Small intestine (tissue), 7 donors: ENCODE results near the gene PDE6G. TPM values are rescaled to one million over a fixed set of nuclear protein-coding genes. Genes with fewer than 3 reads are reported as not detected.

Source experiments
- DNase-seq, 2 donors: peaks; one replicate each; pipeline versions ENCODE4 v3.0.0 to v3.0.0-alpha.2; 2013
- FAIRE-seq: peaks from 2 replicates; lab custom pipeline; 2012; peaks lifted over from hg19 to GRCh38; lab: Jason Lieb, UNC
- H3K27ac ChIP-seq, 3 donors: one replicate each; pipeline ENCODE4 v1.5.1; 2013; ENCODE audit warnings: low read length in 2 of 3, mild to moderate bottlenecking in 2 of 3, control low read depth in 1 of 3, inconsistent platforms in 1 of 3, low read depth in 1 of 3, moderate library complexity in 1 of 3
- H3K27me3 ChIP-seq, 3 donors: one replicate each; pipeline ENCODE4 v1.6.1; 2013; ENCODE audit warnings: low read length in 3 of 3, inconsistent platforms in 1 of 3; ENCODE audit not compliant: control insufficient read depth in 3 of 3, insufficient read depth in 3 of 3
- H3K36me3 ChIP-seq, 3 donors: one replicate each; pipeline ENCODE4 v1.6.1; 2013; ENCODE audit warnings: low read length in 3 of 3, inconsistent platforms in 1 of 3, low read depth in 1 of 3, mild to moderate bottlenecking in 1 of 3, moderate library complexity in 1 of 3; ENCODE audit not compliant: control insufficient read depth in 3 of 3, insufficient read depth in 2 of 3
- H3K4me1 ChIP-seq, 3 donors: one replicate each; pipeline ENCODE4 v1.6.1; 2013; ENCODE audit warnings: low read length in 2 of 3, inconsistent platforms in 1 of 3, low read depth in 1 of 3, mild to moderate bottlenecking in 1 of 3, moderate library complexity in 1 of 3; ENCODE audit not compliant: control insufficient read depth in 3 of 3, insufficient read depth in 2 of 3
- H3K4me3 ChIP-seq, 3 donors: one replicate each; pipeline ENCODE4 v1.5.1; 2013; ENCODE audit warnings: low read length in 3 of 3, control low read depth in 1 of 3, inconsistent platforms in 1 of 3, low read depth in 1 of 3, mild to moderate bottlenecking in 1 of 3, moderate library complexity in 1 of 3
- H3K9me3 ChIP-seq, 2 donors: one replicate each; pipeline ENCODE4 v1.6.1; 2013; ENCODE audit warnings: low read depth in 1 of 2, low read length in 1 of 2; ENCODE audit not compliant: control insufficient read depth in 2 of 2, insufficient read depth in 1 of 2
- WGBS, 3 donors: extraction: QIAGEN DNeasy Blood & Tissue Kit; methylation state at CpG; one replicate each; pipeline ENCODE4 v1.1.7; 2013; 5-methylcytosine and 5-hydroxymethylcytosine counted together
- polyA plus RNA-seq, 4 donors: library from polyadenylated mRNA; stranded (reverse) in 3 of 4; unstranded in 1 of 4; fragments of 200-250 nt in 3 of 4; fragments of 120-200 nt in 1 of 4; gene quantifications; one replicate each; pipeline versions ENCODE4 v1.2.1 to v1.2.3, GENCODE V29; 2013
- donor health status: healthy with polysubstance abuse.
- donor health status: control.
- donor health status: control.
- donor health status: Bipolar disorder and iron deficiency.
- donor health status: healthy.

Gene PDE6G
- polyA plus RNA-seq, 4 donors, result 1.4 to 7.8 (median 2.8) TPM; not detected in 1

DNA sequence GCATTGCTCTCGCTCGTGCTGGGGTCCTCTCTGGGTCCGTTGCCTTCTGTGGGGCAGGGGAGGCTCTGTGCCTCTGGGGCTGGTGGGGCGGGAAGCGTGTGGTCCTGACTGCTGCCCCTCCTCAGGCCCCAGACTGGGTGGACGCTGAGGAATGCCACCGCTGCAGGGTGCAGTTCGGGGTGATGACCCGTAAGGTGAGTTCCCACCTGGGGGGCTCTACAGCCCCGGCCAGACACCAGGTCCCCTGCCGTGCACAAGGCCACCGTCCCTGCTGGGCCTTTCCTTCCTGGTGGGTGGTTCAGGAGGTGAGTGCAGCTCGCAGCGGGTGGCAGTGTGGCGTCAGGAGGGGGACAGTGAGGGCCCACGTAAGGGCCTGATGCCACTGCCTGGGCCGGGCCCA, 34.2 kb upstream of the PDE6G start:
- H3K9me3 ChIP-seq, result no peaks in the 10 kb centered on the region
- 90 to 94% (median 93%) methylated on average over 13 to 17 of the region's 17 CpGs for WGBS, 3 donors
- no peaks in the 10 kb centered on the region for H3K27me3 ChIP-seq
- peaks cover 0 to under 1% (median 0%) of the 10 kb centered on the region in 3 donors for H3K4me1 ChIP-seq
- H3K27ac ChIP-seq, result no peak overlapping the region
- H3K4me3 ChIP-seq, result no peak overlapping the region
- DNase-seq (no peak), FAIRE-seq (no peak)
- H3K36me3 ChIP-seq, result peaks cover 7 to 99% (median 36%) of the 10 kb centered on the region in 3 donors

- H3K4me3 ChIP-seq, result no peak overlapping the region
- H3K9me3 ChIP-seq, result no peaks in the 10 kb centered on the region
- DNase-seq, result no peak
- FAIRE-seq, result no peak
- peaks cover 0 to 6% (median 0%) of the 10 kb centered on the region in 3 donors for H3K4me1 ChIP-seq
- peaks cover 6 to 99% (median 33%) of the 10 kb centered on the region in 3 donors for H3K36me3 ChIP-seq
- WGBS, 3 donors, result 90 to 94% (median 92%) methylated on average over 18 of the region's 18 CpGs
- H3K27me3 ChIP-seq, result no peaks in the 10 kb centered on the region
- H3K27ac ChIP-seq, result no peak overlapping the region
These were observed 33.7 kb upstream of the PDE6G start for GRCh38 chr17:81690066-81690465.

- 92 to 94% (median 92%) methylated on average over 14 of the region's 14 CpGs for WGBS, 3 donors
- Histone ChIP-seq H3K4me3 (no peak overlapping the region), H3K4me1 (peaks cover 0 to 13% (median 0%) of the 10 kb centered on the region in 3 donors), H3K36me3 (peaks cover 5 to 91% (median 23%) of the 10 kb centered on the region in 3 donors), H3K27ac (no peak overlapping the region), H3K9me3 (no peaks in the 10 kb centered on the region), H3K27me3 (no peaks in the 10 kb centered on the region)
- DNase-seq (no peak), FAIRE-seq (no peak)
These were observed 32.3 kb upstream of the PDE6G start for GRCh38 chr17:81688616-81689015.

- FAIRE-seq (no peak), DNase-seq (no peak)
- Histone ChIP-seq H3K4me1 (peaks cover 0 to 13% (median 0%) of the 10 kb centered on the region in 3 donors), H3K27me3 (no peaks in the 10 kb centered on the region), H3K36me3 (peaks cover 3 to 85% (median 22%) of the 10 kb centered on the region in 3 donors), H3K4me3 (no peak overlapping the region), H3K27ac (no peak overlapping the region), H3K9me3 (no peaks in the 10 kb centered on the region)
- 93 to 96% (median 94%) methylated on average over 38 to 41 of the region's 41 CpGs for WGBS, 3 donors
These were observed 31.6 kb upstream of the PDE6G start for GRCh38 chr17:81687770-81688541.

DNA sequence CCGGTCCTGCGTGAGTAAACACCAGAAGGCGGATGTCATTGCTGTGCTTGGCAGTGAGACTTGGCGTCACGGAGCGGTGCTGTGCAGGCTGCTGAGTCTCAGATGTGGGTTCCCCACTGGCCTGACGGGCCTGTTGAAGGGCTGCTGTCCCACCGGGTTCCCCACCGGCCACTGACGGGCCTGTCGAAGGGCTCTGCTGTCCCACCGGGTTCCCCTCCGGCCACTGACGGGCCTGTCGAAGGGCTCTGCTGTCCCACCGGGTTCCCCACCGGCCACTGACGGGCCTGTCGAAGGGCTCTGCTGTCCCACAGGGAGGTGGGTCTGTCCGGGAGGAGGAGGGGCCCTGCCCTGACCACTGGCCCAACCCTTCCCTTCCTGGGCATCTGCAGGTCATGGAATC, 30.3 kb upstream of the PDE6G start:
- H3K36me3 ChIP-seq, result peaks cover 3 to 76% (median 19%) of the 10 kb centered on the region in 3 donors
- DNase-seq (no peak), FAIRE-seq (no peak)
- H3K9me3 ChIP-seq, result no peaks in the 10 kb centered on the region
- 88 to 95% (median 95%) methylated on average over 18 to 20 of the region's 20 CpGs for WGBS, 3 donors
- H3K27me3 ChIP-seq, result no peaks in the 10 kb centered on the region
- H3K4me3 ChIP-seq, result no peak overlapping the region
- peaks cover 0 to 13% (median 4%) of the 10 kb centered on the region in 3 donors for H3K4me1 ChIP-seq
- H3K27ac ChIP-seq, result no peak overlapping the region

GRCh38 chr17:81685108-81685507, 28.8 kb upstream of the PDE6G start:
- H3K4me3 ChIP-seq, result peak overlapping the region in 2 of 3 donors; percentile 95 to 97
- H3K4me1 ChIP-seq, result peaks cover 0 to 13% (median 4%) of the 10 kb centered on the region in 3 donors
- no peak for DNase-seq
- 53 to 69% (median 60%) methylated on average over 12 of the region's 12 CpGs for WGBS, 3 donors
- H3K36me3 ChIP-seq, result peaks cover 3 to 73% (median 15%) of the 10 kb centered on the region in 3 donors
- H3K27me3 ChIP-seq, result no peaks in the 10 kb centered on the region
- FAIRE-seq, result no peak
- H3K9me3 ChIP-seq, result no peaks in the 10 kb centered on the region
- H3K27ac ChIP-seq, result no peak overlapping the region

- peaks cover 3 to 71% (median 14%) of the 10 kb centered on the region in 3 donors for H3K36me3 ChIP-seq
- peak; percentile 12 to 30 for DNase-seq
- WGBS, 3 donors, result 1 to 2% (median 1%) methylated on average over 16 of the region's 16 CpGs
- no peak for FAIRE-seq
- H3K9me3 ChIP-seq, result no peaks in the 10 kb centered on the region
- no peaks in the 10 kb centered on the region for H3K27me3 ChIP-seq
- peaks cover 0 to 13% (median 4%) of the 10 kb centered on the region in 3 donors for H3K4me1 ChIP-seq
- H3K27ac ChIP-seq, result peak overlapping the region in 2 of 3 donors; percentile 75 to 82
- H3K4me3 ChIP-seq, result peak overlapping the region; percentile 95 to 98 (median 97)
These were observed 28.1 kb upstream of the PDE6G start for GRCh38 chr17:81684442-81684911.

GRCh38 chr17:81683584-81684441, 27.5 kb upstream of the PDE6G start, which contains the start of the genes ARL16 and HGS:
Gene ARL16, minus strand, starts transcription at chr17:81683797. Its CDS starts 44 bp downstream, at chr17:81683753.
Gene HGS, plus strand, starts transcription at chr17:81684011. Its CDS starts 56 bp downstream, at chr17:81684067.
- peaks cover 1 to 65% (median 10%) of the 10 kb centered on the region in 3 donors for H3K36me3 ChIP-seq
- no peak for FAIRE-seq

More at GRCh38 chr17:81683584-81684441, 27.5 kb upstream of the PDE6G start, which contains the start of the genes ARL16 and HGS:
- H3K27me3 ChIP-seq, result no peaks in the 10 kb centered on the region
- peak within 1 kb of the TSS; percentile 62 to 82 (median 75) for H3K27ac ChIP-seq
- peaks cover 0 to 13% (median 4%) of the 10 kb centered on the region in 3 donors for H3K4me1 ChIP-seq
- H3K4me3 ChIP-seq, result peak within 1 kb of the TSS; percentile 95 to 98 (median 97)
- no peaks in the 10 kb centered on the region for H3K9me3 ChIP-seq
- peak; percentile 99 to 100 for DNase-seq
- WGBS, 3 donors, result 0 to 1% (median 1%) methylated on average over 85 to 112 of the region's 112 CpGs
